Measurements from ENCODE around the gene KIF16B. TPM values are rescaled to one million over a fixed set of nuclear protein-coding genes. Genes with fewer than 3 reads are reported as not detected.

KIF16B gene
- total and polyA plus RNA-seq, 9 of the 15 experiments (the other 6 are each of a cell fraction or from before 2014, with no cell fraction given) = 1.00 to 10.6 (median 8.5) TPM

DNA sequence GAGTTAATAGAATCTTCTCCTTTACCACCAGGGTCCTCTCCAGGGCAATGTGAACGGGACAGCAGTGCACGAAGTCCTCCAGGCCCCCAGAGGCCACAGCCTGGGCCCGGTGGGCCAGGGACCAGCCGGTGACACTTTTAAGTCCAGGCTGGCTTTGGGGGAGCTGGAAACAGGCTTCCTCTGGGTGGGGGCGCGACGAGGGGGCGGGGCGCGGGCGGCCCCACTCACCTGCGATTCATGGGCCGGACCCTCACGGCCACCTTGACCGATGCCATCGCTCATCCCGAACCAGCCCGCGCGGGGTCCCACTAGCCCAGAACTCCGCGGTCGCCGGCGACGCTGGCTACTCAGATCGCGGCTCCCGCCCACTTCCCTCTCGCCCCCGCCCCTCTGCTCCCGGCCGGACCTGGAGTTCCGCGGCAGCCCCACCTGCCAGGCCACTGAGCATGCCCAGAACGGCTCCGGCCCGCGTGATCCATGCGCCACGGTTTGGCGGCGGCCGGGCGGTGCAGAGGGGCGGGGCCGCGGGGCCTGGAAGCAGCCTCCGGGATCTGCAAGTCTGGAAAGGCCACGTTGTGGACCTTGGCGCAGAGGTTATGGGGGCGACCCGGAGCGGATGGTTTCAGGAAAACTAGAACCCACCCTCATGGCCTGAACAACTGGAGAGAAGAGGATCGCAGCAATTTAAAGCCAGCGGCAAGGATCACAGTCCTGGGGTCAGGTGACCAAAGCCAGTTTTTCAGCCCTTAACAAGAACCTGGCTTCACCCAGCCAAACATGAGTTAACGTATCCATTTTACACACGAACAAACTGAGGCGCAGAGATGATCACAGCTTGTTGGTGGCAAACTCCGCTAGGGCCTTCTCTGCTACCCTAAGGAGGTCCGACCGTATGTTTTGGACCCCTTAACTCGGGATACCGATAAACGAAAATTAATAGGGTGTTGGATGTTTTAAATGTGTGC, at the start of gene KIF16B (continued):
- TF ChIP-seq, protein P1, sequence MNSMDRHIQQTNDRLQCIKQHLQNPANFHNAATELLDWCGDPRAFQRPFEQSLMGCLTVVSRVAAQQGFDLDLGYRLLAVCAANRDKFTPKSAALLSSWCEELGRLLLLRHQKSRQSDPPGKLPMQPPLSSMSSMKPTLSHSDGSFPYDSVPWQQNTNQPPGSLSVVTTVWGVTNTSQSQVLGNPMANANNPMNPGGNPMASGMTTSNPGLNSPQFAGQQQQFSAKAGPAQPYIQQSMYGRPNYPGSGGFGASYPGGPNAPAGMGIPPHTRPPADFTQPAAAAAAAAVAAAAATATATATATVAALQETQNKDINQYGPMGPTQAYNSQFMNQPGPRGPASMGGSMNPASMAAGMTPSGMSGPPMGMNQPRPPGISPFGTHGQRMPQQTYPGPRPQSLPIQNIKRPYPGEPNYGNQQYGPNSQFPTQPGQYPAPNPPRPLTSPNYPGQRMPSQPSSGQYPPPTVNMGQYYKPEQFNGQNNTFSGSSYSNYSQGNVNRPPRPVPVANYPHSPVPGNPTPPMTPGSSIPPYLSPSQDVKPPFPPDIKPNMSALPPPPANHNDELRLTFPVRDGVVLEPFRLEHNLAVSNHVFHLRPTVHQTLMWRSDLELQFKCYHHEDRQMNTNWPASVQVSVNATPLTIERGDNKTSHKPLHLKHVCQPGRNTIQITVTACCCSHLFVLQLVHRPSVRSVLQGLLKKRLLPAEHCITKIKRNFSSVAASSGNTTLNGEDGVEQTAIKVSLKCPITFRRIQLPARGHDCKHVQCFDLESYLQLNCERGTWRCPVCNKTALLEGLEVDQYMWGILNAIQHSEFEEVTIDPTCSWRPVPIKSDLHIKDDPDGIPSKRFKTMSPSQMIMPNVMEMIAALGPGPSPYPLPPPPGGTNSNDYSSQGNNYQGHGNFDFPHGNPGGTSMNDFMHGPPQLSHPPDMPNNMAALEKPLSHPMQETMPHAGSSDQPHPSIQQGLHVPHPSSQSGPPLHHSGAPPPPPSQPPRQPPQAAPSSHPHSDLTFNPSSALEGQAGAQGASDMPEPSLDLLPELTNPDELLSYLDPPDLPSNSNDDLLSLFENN (IDR thresholded peaks at IDR 0.05; ENCODE audit: low read depth in 2 of 2, low read length in 2 of 2) = no peak
- TF ChIP-seq ZNF780A (CRISPR knock-in tag; IDR thresholded peaks at IDR 0.05) = no peak
- TF ChIP-seq MBD2 (IDR thresholded peaks at IDR 0.05; ENCODE audit: borderline replicate concordance, low read depth) = no peak
- no peak for TF ChIP-seq ATF3 (IDR thresholded peaks at IDR 0.05)
- TF ChIP-seq ATF3 (CRISPR knock-in tag; conservative IDR thresholded peaks at IDR 0.05) = no peak
- peak; percentile 70; the same call in 1 of the 2 replicates for TF ChIP-seq ADNP (tag; IDR thresholded peaks at IDR 0.05)
- no peak for TF ChIP-seq MYNN (IDR thresholded peaks at IDR 0.05)
- TF ChIP-seq MYNN (CRISPR knock-in tag; IDR thresholded peaks at IDR 0.05) = no peak
- no peak for TF ChIP-seq ZNF551 (CRISPR knock-in tag; IDR thresholded peaks at IDR 0.05)
- no peak for TF ChIP-seq TRIM24 (IDR thresholded peaks at IDR 0.05)
- no peak for TF ChIP-seq ZNF695 (CRISPR knock-in tag; IDR thresholded peaks at IDR 0.05)
- TF ChIP-seq FOXK1 (CRISPR knock-in tag; IDR thresholded peaks at IDR 0.05; ENCODE audit: borderline replicate concordance) = no peak
- peak; percentile 78 for TF ChIP-seq POLR2G (IDR thresholded peaks at IDR 0.05; ENCODE audit: low read depth, low read length)
- TF ChIP-seq ESRRA (IDR thresholded peaks at IDR 0.05; ENCODE audit: borderline replicate concordance, low read depth) = peak; percentile 58
- TF ChIP-seq JUNB (CRISPR knock-in tag; conservative IDR thresholded peaks at IDR 0.05) = no peak
- TF ChIP-seq TCFL5 (CRISPR knock-in tag; conservative IDR thresholded peaks at IDR 0.05) = no peak
- no peak for TF ChIP-seq ZNF165 (CRISPR knock-in tag; IDR thresholded peaks at IDR 0.05; ENCODE audit: borderline replicate concordance)
- no peak for TF ChIP-seq ZNF57 (CRISPR knock-in tag; IDR thresholded peaks at IDR 0.05)
- TF ChIP-seq IFI16 (CRISPR knock-in tag; IDR thresholded peaks at IDR 0.05) = no peak
- no peak for TF ChIP-seq ZNF134 (CRISPR knock-in tag; conservative IDR thresholded peaks at IDR 0.05)
- peak; percentile 73; the same call in 1 of the 2 replicates for TF ChIP-seq XRCC5 (IDR thresholded peaks at IDR 0.05; ENCODE audit: low read depth, low read length)
- no peak for TF ChIP-seq ZNF395 (CRISPR knock-in tag; IDR thresholded peaks at IDR 0.05)
- TF ChIP-seq KDM1A (IDR thresholded peaks at IDR 0.05) = peak; percentile 72 to 82
- peak; percentile 91 for TF ChIP-seq BCOR (IDR thresholded peaks at IDR 0.05)
- TF ChIP-seq ZNF507 (tag; conservative IDR thresholded peaks at IDR 0.05) = no peak
